OCI-LY3 (cell line): Measurements from ENCODE around the gene PCP2.

Experiments used
- CTCF ChIP-seq: fragments of 200-600, 300-600 bp; sonication (generic); IDR thresholded peaks from 2 replicates; pipeline ENCODE4 v1.5.1; 2014; ENCODE audit warnings: antibody characterized with exemption, low read length, low read depth
- EZH2phosphoT487 ChIP-seq: fragments of 200-600 bp; shearing (Covaris generic); IDR thresholded peaks from 2 replicates; pipeline ENCODE4 v1.6.1; 2018; ENCODE audit warnings: antibody characterized with exemption, mixed run types, low read depth

GRCh38 chr19:7598180-7598579 is 35.3 kb downstream of the PCP2 start:
- TF ChIP-seq CTCF (no peak), EZH2phosphoT487 (no peak)
